ENCODE data around the gene MTCP1.

Gene MTCP1

DNA sequence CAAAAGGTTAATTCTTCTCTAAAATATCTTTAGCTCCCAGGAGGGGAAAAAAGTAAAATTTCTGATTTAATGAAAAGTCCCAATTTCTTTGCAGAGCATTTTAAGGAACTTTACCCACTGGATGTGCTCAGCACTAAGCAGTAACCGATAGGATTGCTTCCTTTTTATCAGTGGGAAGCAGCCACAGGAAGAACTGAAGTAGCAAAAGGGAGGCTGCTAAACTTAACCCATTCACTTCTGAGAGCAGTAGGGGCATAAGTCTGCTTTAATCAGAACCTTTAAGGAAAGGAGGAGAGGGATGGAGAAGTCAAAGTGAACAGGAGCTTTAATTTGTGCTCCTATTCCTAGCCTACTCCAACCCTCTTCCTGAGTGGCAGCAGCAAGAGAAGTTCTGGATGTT is 48.4 kb downstream of the MTCP1 start, which contains the start of gene F8:
TSS of gene F8 (minus strand) at position 139 of the 400 bp plus-strand sequence. CDS start 171 bp downstream, outside the sequence.
- H3K36me3 ChIP-seq (ENCODE audit: control insufficient read depth, low read length): no peaks in the 10 kb centered on the region
- no peaks in the 10 kb centered on the region for H4K20me1 ChIP-seq (ENCODE audit: control insufficient read depth, insufficient read depth, low read depth, low read length)
- H3K4me1 ChIP-seq (ENCODE audit: control insufficient read depth, low read length): 0 out of 2 replicates have a peak, but pooled peaks cover 6% of the 10 kb centered on the region
- TF ChIP-seq CTCF (IDR thresholded peaks at IDR 0.05; ENCODE audit: low read depth, low read length, poor library complexity, severe bottlenecking): no peak
- no peak for TF ChIP-seq EZH2phosphoT487 (IDR thresholded peaks at IDR 0.05; ENCODE audit: borderline replicate concordance, low read length)
- H3K9me2 ChIP-seq (replicated peaks; ENCODE audit: control insufficient read depth, low read length): no peaks in the 10 kb centered on the region
- H3K4me3 ChIP-seq (ENCODE audit: low read length): no peak within 1 kb of the TSS
- peaks cover 4% of the 10 kb centered on the region for H3K79me2 ChIP-seq (ENCODE audit: control insufficient read depth, low read length)
- 0 out of 2 replicates have a peak, but pooled peaks cover 3% of the 10 kb centered on the region for H3F3A ChIP-seq (ENCODE audit: control insufficient read depth, insufficient read depth)
- H3K27ac ChIP-seq (ENCODE audit: low read depth, low read length): no peak within 1 kb of the TSS
- H3K27me3 ChIP-seq (ENCODE audit: control insufficient read depth, low read length): no peaks in the 10 kb centered on the region
- no peak within 1 kb of the TSS for H3K4me2 ChIP-seq (ENCODE audit: low read length)
- H3K9me3 ChIP-seq (ENCODE audit: control insufficient read depth, insufficient read depth, low read length): no peaks in the 10 kb centered on the region

DNA sequence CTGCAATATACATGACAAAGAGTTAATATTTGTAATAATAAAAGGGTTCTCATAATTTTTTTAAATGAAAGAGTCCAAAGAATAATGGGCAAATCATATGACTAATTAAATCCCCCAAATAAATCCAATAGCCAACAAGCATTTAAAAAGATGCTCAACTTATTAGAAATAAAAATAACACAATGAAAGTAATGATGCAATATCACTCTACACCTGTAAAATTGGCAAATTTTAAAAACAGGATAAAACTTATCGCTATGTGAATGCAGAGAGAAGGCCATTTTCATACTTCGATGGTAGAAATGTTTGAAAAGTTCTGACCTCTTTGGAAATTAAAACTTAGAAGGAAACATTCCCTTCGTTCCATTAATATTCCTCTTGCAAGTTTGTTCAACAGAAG is 50.3 kb downstream of the MTCP1 start:
- H3K36me3 ChIP-seq (ENCODE audit: control insufficient read depth, low read length): no peaks in the 10 kb centered on the region
- H3K9me2 ChIP-seq (replicated peaks; ENCODE audit: control insufficient read depth, low read length): no peaks in the 10 kb centered on the region
- H3K4me1 ChIP-seq (ENCODE audit: control insufficient read depth, low read length): 0 out of 2 replicates have a peak, but pooled peaks cover 6% of the 10 kb centered on the region
- H3K9me3 ChIP-seq (ENCODE audit: control insufficient read depth, insufficient read depth, low read length): no peaks in the 10 kb centered on the region
- no peaks in the 10 kb centered on the region for H3K27me3 ChIP-seq (ENCODE audit: control insufficient read depth, low read length)
- no peaks in the 10 kb centered on the region for H3K79me2 ChIP-seq (ENCODE audit: control insufficient read depth, low read length)
- no peak overlapping the region for H3K4me3 ChIP-seq (ENCODE audit: low read length)
- no peak overlapping the region for H3K4me2 ChIP-seq (ENCODE audit: low read length)
- H3K27ac ChIP-seq (ENCODE audit: low read depth, low read length): no peak overlapping the region
- H4K20me1 ChIP-seq (ENCODE audit: control insufficient read depth, insufficient read depth, low read depth, low read length): no peaks in the 10 kb centered on the region
- H3F3A ChIP-seq (ENCODE audit: control insufficient read depth, insufficient read depth): no peaks in the 10 kb centered on the region
- TF ChIP-seq CTCF (IDR thresholded peaks at IDR 0.05; ENCODE audit: low read depth, low read length, poor library complexity, severe bottlenecking): no peak
- TF ChIP-seq EZH2phosphoT487 (IDR thresholded peaks at IDR 0.05; ENCODE audit: borderline replicate concordance, low read length): no peak
